HCT116 (cell line): ENCODE results near the gene LCK. TPM values are rescaled to one million over a fixed set of nuclear protein-coding genes. Genes with fewer than 3 reads are reported as not detected.

Experiments used
- ATAC-seq: fragments of 200-7000 bp; cut with Tn5 transposase; 2 replicates; pipeline ENCODE4 v1.9.1; 2020; ENCODE audit warnings: mild to moderate bottlenecking, moderate library complexity
- BruUV-seq: library from RNA; stranded (reverse); fragments of 400-500 nt; replicated peaks from 2 replicates; lab custom pipeline; 2021; lab: Mats Ljungman, UMichigan
- CTCF ChIA-PET: fragments of 300-600 bp; sonication (Branson Sonifier 250); formaldehyde crosslinking; loops from one replicate; lab custom pipeline; 2021; ENCODE audit warnings: antibody characterized with exemption; lab: Charles Lee
- POLR2A ChIA-PET: fragments of 300-600, 350-600 bp; sonication (Branson Sonifier 250); formaldehyde crosslinking; loops from one replicate; lab custom pipeline; 2021; ENCODE audit warnings: antibody characterized with exemption; lab: Charles Lee
- RAD21 ChIA-PET, 2 experiments: fragments of 300-600 bp; sonication (Branson Sonifier 250); formaldehyde crosslinking; loops; one replicate each; lab custom pipeline; 2023; ENCODE audit warnings: low total read pairs in 2 of 2; ENCODE audit not compliant: uncharacterized antibody in 2 of 2, unreplicated experiment in 2 of 2, low non-redundant PET in 1 of 2; lab: Charles Lee
- DNase-seq: peaks from one replicate; pipeline ENCODE4 v3.0.0-alpha.2; 2010; ENCODE audit warnings: low read depth, low spot score
- H2AFZ ChIP-seq: fragments of 200-600 bp; shearing (Covaris generic), sonication (generic); 2 replicates; pipeline ENCODE4 v1.6.1; 2017; ENCODE audit warnings: low read depth, mixed run types, mixed read lengths, antibody characterized with exemption, low read length; ENCODE audit not compliant: poor library complexity, severe bottlenecking
- H3K27ac ChIP-seq: 2 replicates; pipeline ENCODE4 v1.5.1; 2012; ENCODE audit warnings: low read depth, low read length
- H3K27me3 ChIP-seq: fragments of 200-600 bp; sonication (generic); 2 replicates; pipeline ENCODE4 v1.6.1; 2016; ENCODE audit warnings: mixed run types, low read length, mixed read lengths; ENCODE audit not compliant: insufficient read depth
- H3K36me3 ChIP-seq, 2 experiments: fragments of 200-500 bp in 1 of 2; fragments of 200-600 bp in 1 of 2; sonication (Bioruptor generic) in 1 of 2; sonication (generic) in 1 of 2; 2 replicates each; pipeline versions ENCODE4 v1.5.1 to v1.6.1; 2014 to 2016; ENCODE audit warnings: low read length in 2 of 2, inconsistent platforms in 1 of 2, mixed read lengths in 1 of 2, mixed run types in 1 of 2; ENCODE audit not compliant: insufficient read depth in 2 of 2, control insufficient read depth in 1 of 2
- H3K4me1 ChIP-seq, 2 experiments: fragments of 200-600 bp in 1 of 2; sonication (generic) in 1 of 2; 2 replicates each; pipeline versions ENCODE4 v1.5.1 to v1.6.1; 2012 to 2017; ENCODE audit warnings: low read length in 2 of 2, inconsistent platforms in 1 of 2, mild to moderate bottlenecking in 1 of 2, mixed read lengths in 1 of 2, mixed run types in 1 of 2, moderate library complexity in 1 of 2; ENCODE audit not compliant: insufficient read depth in 2 of 2, control insufficient read depth in 1 of 2
- H3K4me2 ChIP-seq: fragments of 200-600 bp; sonication (generic); 2 replicates; pipeline ENCODE4 v1.6.1; 2017; ENCODE audit warnings: mixed run types, low read length, mixed read lengths
- H3K4me3 ChIP-seq, 2 experiments: fragments of 200-600 bp in 1 of 2; sonication (generic) in 1 of 2; replicated peaks in 1 of 2; 2 replicates each; pipeline ENCODE4 v1.5.1; 2011 to 2016; ENCODE audit warnings: low read length in 2 of 2, control low read depth in 1 of 2, low read depth in 1 of 2, mild to moderate bottlenecking in 1 of 2, mixed read lengths in 1 of 2, mixed run types in 1 of 2
- H3K79me2 ChIP-seq: fragments of 200-600 bp; sonication (generic); 2 replicates; pipeline ENCODE4 v1.6.1; 2017; ENCODE audit warnings: mild to moderate bottlenecking, mixed run types, low read length, moderate library complexity, mixed read lengths; ENCODE audit not compliant: insufficient read depth
- H3K9ac ChIP-seq: fragments of 200-600 bp; sonication (generic); 2 replicates; pipeline ENCODE4 v1.6.1; 2016; ENCODE audit warnings: low read length, mixed read lengths
- H3K9me2 ChIP-seq: fragments of 200-600 bp; sonication (generic), shearing (Covaris generic); 2 replicates; pipeline ENCODE4 v1.6.1; 2017; ENCODE audit warnings: mixed run types, mild to moderate bottlenecking, moderate library complexity; ENCODE audit not compliant: insufficient read depth
- H3K9me3 ChIP-seq, 2 experiments: fragments of 200-500 bp in 1 of 2; fragments of 200-600 bp in 1 of 2; sonication (Bioruptor generic) in 1 of 2; sonication (generic) in 1 of 2; 2 replicates each; pipeline ENCODE4 v1.6.1; 2014 to 2017; ENCODE audit warnings: low read length in 2 of 2, mixed read lengths in 2 of 2, inconsistent platforms in 1 of 2, low read depth in 1 of 2, mild to moderate bottlenecking in 1 of 2, mixed run types in 1 of 2, moderate library complexity in 1 of 2; ENCODE audit not compliant: control insufficient read depth in 1 of 2, insufficient read depth in 1 of 2
- H4K20me1 ChIP-seq: fragments of 200-600 bp; sonication (generic), shearing (Covaris generic); 2 replicates; pipeline ENCODE4 v1.6.1; 2017; ENCODE audit warnings: mixed run types, mild to moderate bottlenecking, moderate library complexity; ENCODE audit not compliant: insufficient read depth
- ATF3 ChIP-seq: IDR thresholded peaks from 2 replicates; pipeline ENCODE4 v1.6.1; 2012
- CBX3 ChIP-seq: IDR thresholded peaks from 2 replicates; pipeline ENCODE4 v1.6.1; 2012; ENCODE audit warnings: low read depth
- EZH2 ChIP-seq: fragments of 200-600 bp; sonication (generic); IDR thresholded peaks from 2 replicates; pipeline ENCODE4 v1.6.1; 2017; ENCODE audit warnings: antibody characterized with exemption, mixed run types
- FOSL1 ChIP-seq: IDR thresholded peaks from 2 replicates; pipeline ENCODE4 v1.6.1; 2012; ENCODE audit warnings: low read depth
- YY1 ChIP-seq: IDR thresholded peaks from 2 replicates; pipeline ENCODE4 v1.6.1; 2011; ENCODE audit warnings: low read length, low read depth, moderate library complexity, mild to moderate bottlenecking; ENCODE audit not compliant: insufficient replicate concordance; ENCODE audit errors: extremely low read depth
- intact Hi-C: fragments of 100-400 bp; cut with micrococcal nuclease; formaldehyde crosslinking; loops from 2 replicates; pipeline ENCODE4 v1.10.0; 2022
- total RNA-seq: library from RNA; stranded (reverse); gene quantifications from one replicate; pipeline ENCODE4 v1.2.1, GENCODE V29; 2021; ENCODE audit not compliant: unreplicated experiment
- TF ChIP-seq, protein P1 (sequence below), 3 experiments: fragments of 200-600 bp in 1 of 3; sonication (generic) in 1 of 3; IDR thresholded peaks in 2 of 3; conservative IDR thresholded peaks in 1 of 3; 2 replicates each; pipeline ENCODE4 v1.5.1; 2012 to 2017; ENCODE audit warnings: low read depth in 2 of 3, low read length in 2 of 3, antibody characterized with exemption in 1 of 3, borderline replicate concordance in 1 of 3, control low read depth in 1 of 3, mild to moderate bottlenecking in 1 of 3, mixed read lengths in 1 of 3, mixed run types in 1 of 3, moderate library complexity in 1 of 3; ENCODE audit not compliant: insufficient read depth in 1 of 3

LCK gene
- total RNA-seq, 1 experiment from 2014 or later: 0.79 TPM

DNA sequence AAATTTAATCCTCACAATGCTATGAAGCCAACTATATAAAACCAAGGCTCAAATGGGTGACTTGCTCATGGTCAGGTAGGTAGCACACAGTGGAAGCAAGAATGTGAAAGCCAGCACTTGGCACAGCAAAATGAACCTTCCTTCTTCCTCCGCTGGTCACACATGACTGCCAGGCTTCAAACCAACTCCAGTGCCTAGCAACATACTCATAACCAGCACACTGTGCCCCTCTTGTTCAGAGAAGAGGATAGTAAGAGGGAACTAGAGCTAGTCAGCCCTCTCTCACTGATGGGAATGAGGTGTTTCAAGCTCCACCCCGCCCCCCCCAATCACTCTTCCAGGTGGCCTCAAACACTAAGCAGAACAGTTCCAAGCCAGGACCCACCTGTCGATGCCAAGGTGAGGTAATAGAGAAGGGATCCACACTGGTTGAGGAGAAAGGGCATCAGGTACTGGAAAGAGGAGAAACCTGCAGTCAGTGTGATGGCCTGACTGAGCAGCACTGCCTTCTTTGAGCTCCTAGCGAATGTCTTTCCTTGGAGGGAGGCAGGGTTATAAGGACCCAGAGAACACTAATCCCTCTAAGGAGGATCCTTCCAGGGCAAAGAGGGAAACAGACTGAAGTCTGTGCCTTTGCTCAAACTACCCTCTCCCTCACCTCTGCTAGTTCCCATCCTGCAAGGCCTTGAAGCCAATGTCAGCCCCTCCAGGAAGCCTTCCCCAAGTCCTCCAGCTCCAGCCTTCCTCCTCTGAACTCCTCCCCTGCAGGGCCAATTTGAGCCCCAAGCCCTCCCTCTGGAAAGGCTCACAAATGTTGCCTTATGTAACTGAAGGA lies 30.1 kb upstream of the LCK start:
- ATAC-seq (no peak), DNase-seq (no peak)
- H3K79me2 ChIP-seq: peaks cover 39% of the 10 kb centered on the region
- H3K9me2 ChIP-seq: no peaks in the 10 kb centered on the region
- H3K27ac ChIP-seq: peak overlapping the region; percentile 68
- POLR2A ChIA-PET: no interaction called here
- CTCF ChIA-PET: interaction anchor here (0.7 kb wide), 1 partner anchor 115 kb away, joined by 3 read pairs; the partner anchor contains the start of gene MARCKSL1
- no TSS peak for BruUV-seq
- peak overlapping the region; percentile 96 for H3K4me2 ChIP-seq
- RAD21 ChIA-PET: no interaction called here
- no peaks in the 10 kb centered on the region for H4K20me1 ChIP-seq
- H3K9me3 ChIP-seq: no peaks in the 10 kb centered on the region
- no peaks in the 10 kb centered on the region for H3K27me3 ChIP-seq
- H3K9ac ChIP-seq: peak overlapping the region; percentile 99
- intact Hi-C loops: no loop called here
- peaks cover 15 to 37% of the 10 kb centered on the region in 2 experiments for H3K4me1 ChIP-seq
- H2AFZ ChIP-seq: no peak overlapping the region
- H3K36me3 ChIP-seq: peaks cover 8 to 19% of the 10 kb centered on the region in 2 experiments; a peak in 2 of 4 replicates
- peak overlapping the region; percentile 96 to 99 for H3K4me3 ChIP-seq
- TF ChIP-seq EZH2: no peak
- TF ChIP-seq YY1: no peak
- TF ChIP-seq, protein P1, sequence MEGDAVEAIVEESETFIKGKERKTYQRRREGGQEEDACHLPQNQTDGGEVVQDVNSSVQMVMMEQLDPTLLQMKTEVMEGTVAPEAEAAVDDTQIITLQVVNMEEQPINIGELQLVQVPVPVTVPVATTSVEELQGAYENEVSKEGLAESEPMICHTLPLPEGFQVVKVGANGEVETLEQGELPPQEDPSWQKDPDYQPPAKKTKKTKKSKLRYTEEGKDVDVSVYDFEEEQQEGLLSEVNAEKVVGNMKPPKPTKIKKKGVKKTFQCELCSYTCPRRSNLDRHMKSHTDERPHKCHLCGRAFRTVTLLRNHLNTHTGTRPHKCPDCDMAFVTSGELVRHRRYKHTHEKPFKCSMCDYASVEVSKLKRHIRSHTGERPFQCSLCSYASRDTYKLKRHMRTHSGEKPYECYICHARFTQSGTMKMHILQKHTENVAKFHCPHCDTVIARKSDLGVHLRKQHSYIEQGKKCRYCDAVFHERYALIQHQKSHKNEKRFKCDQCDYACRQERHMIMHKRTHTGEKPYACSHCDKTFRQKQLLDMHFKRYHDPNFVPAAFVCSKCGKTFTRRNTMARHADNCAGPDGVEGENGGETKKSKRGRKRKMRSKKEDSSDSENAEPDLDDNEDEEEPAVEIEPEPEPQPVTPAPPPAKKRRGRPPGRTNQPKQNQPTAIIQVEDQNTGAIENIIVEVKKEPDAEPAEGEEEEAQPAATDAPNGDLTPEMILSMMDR (IDR thresholded peaks at IDR 0.05 in 2 of 3, conservative IDR thresholded peaks at IDR 0.05 in 1 of 3; ENCODE audit: borderline replicate concordance in 1 of 3, insufficient read depth in 1 of 3, low read depth in 2 of 3, low read length in 2 of 3): no peak
- TF ChIP-seq CBX3: no peak
- no peak for TF ChIP-seq FOSL1
- no peak for TF ChIP-seq ATF3
